ENCODE results near the gene SF3B4. TPM values are rescaled to one million over a fixed set of nuclear protein-coding genes. Genes with fewer than 3 reads are reported as not detected.
A peak's percentile ranks its signal among the peaks of the same experiment; 100 is the strongest.

SF3B4 gene
- total and polyA plus RNA-seq, 2 donors (not counting 1 experiment from before 2014, with no cell fraction given), result 22.6 to 60.1 TPM

GRCh38 chr1:149929856-149930255 is 2.3 kb upstream of the SF3B4 start:
- Histone ChIP-seq H4K20me1 (ENCODE audit: control insufficient read depth, insufficient read depth, low read length, poor library complexity, severe bottlenecking) (peaks cover 16% of the 10 kb centered on the region), H3K4me3 (ENCODE audit: control extremely low read depth in 1 of 5, extremely low read depth in 1 of 5, insufficient read depth in 1 of 5, low read depth in 2 of 5, low read length in 4 of 5) (no peak overlapping the region), H2AFZ (ENCODE audit: insufficient read depth, low read depth, low read length, poor library complexity, severe bottlenecking) (no peak overlapping the region), H3K4me1 (ENCODE audit: control insufficient read depth in 2 of 2, insufficient read depth in 2 of 2, low read length in 2 of 2) (peaks cover 17 to 24% of the 10 kb centered on the region in 2 donors), H3K79me2 (ENCODE audit: control insufficient read depth, insufficient read depth, low read length) (peaks cover 16% of the 10 kb centered on the region), H3K9me3 (ENCODE audit: control extremely low read depth in 1 of 3, control insufficient read depth in 2 of 3, insufficient read depth in 1 of 3, low read length in 2 of 3) (no peaks in the 10 kb centered on the region), H3K27me3 (replicated peaks in 1 of 4; ENCODE audit: control extremely low read depth in 1 of 4, control insufficient read depth in 3 of 4, insufficient read depth in 4 of 4, low read length in 3 of 4) (peaks cover 0 to 13% (median 1%) of the 10 kb centered on the region in 4 experiments), H3K4me2 (replicated peaks; ENCODE audit: low read depth, low read length, poor library complexity, severe bottlenecking) (no peak overlapping the region), H3K9ac (ENCODE audit: low read length) (no peak overlapping the region), H3K36me3 (replicated peaks in 1 of 2; ENCODE audit: control extremely low read depth in 1 of 2, control insufficient read depth in 1 of 2, extremely low read depth in 1 of 2, insufficient read depth in 2 of 2, low read length in 1 of 2) (peaks cover 2 to 21% of the 10 kb centered on the region in 2 experiments), H3K27ac (ENCODE audit: low read length in 2 of 2) (no peak overlapping the region)
- Mint-ChIP-seq H3K9me3 (ENCODE audit: insufficient read depth) (no peaks in the 10 kb centered on the region), H3K4me3 (no peak overlapping the region), H3K27ac (no peak overlapping the region), H3K4me1 (peaks cover 33% of the 10 kb centered on the region), H3K27me3 (peaks cover 37% of the 10 kb centered on the region)
- WGBS (ENCODE audit: insufficient coverage), result 82% methylated on average over 2 of the region's 2 CpGs
- DNase-seq, result no peak
- ATAC-seq (ENCODE audit: low read depth), result no peak
- TF ChIP-seq CTCF (IDR thresholded peaks at IDR 0.05), result no peak
- no peak for TF ChIP-seq EZH2 (IDR thresholded peaks at IDR 0.05; ENCODE audit: borderline replicate concordance, insufficient read depth, low read depth, low read length, poor library complexity, severe bottlenecking)
- intact Hi-C loops (cut with micrococcal nuclease), result loop anchor here (10.0 kb wide), 1 partner anchor 395 kb away; the partner anchor contains the start of gene PRPF3
- CTCF ChIA-PET, result interaction anchor here (1.1 kb wide), 1 partner anchor 33 kb away, joined by 4 read pairs; no protein-coding TSS in a partner anchor
- POLR2A ChIA-PET, result interaction anchor here (2.6 kb wide), 1 partner anchor 42 kb away, joined by 37 read pairs; a partner anchor contains a TSS

- Mint-ChIP-seq H3K4me3 (peak overlapping the region; percentile 98), H3K27me3 (peaks cover 23% of the 10 kb centered on the region), H3K9me3 (ENCODE audit: insufficient read depth) (no peaks in the 10 kb centered on the region), H3K4me1 (peaks cover 38% of the 10 kb centered on the region), H3K27ac (peak overlapping the region; percentile 97)
- H3K27me3 ChIP-seq (replicated peaks in 1 of 4; ENCODE audit: control extremely low read depth in 1 of 4, control insufficient read depth in 3 of 4, insufficient read depth in 4 of 4, low read length in 3 of 4), result peaks cover 0 to 2% (median 0%) of the 10 kb centered on the region in 4 experiments
- ChIA-PET POLR2A (interaction anchor here (0.6 to 2.6 kb wide), 5 partner anchors 23 to 1081 kb away, joined by 3 to 37 read pairs (median 4); a partner anchor contains a TSS), CTCF (interaction anchor here (0.6 to 1.3 kb wide), 4 partner anchors 34 to 393 kb away, joined by 3 to 7 read pairs (median 5); partner anchors contain the start of gene PRPF3)
- intact Hi-C loops (cut with micrococcal nuclease), result loop anchor here (10.0 kb wide), 1 partner anchor 396 kb away; the partner anchor contains the start of gene PRPF3
- peak overlapping the region; percentile 74 to 90 for H3K27ac ChIP-seq (ENCODE audit: low read length in 2 of 2)
- ATAC-seq (ENCODE audit: low read depth) (no peak), DNase-seq (no peak)
- H3K79me2 ChIP-seq (ENCODE audit: control insufficient read depth, insufficient read depth, low read length), result peaks cover 16% of the 10 kb centered on the region
- no CpG with 5 or more reads among the region's 1 CpG for WGBS (ENCODE audit: insufficient coverage)
- peak overlapping the region; percentile 91 for H3K4me2 ChIP-seq (replicated peaks; ENCODE audit: low read depth, low read length, poor library complexity, severe bottlenecking)
- H3K9me3 ChIP-seq (ENCODE audit: control extremely low read depth in 1 of 3, control insufficient read depth in 2 of 3, insufficient read depth in 1 of 3, low read length in 2 of 3), result no peaks in the 10 kb centered on the region
- H3K4me3 ChIP-seq (ENCODE audit: control extremely low read depth in 1 of 5, extremely low read depth in 1 of 5, insufficient read depth in 1 of 5, low read depth in 2 of 5, low read length in 4 of 5), result peak overlapping the region; percentile 76 to 98 (median 89)
- H3K36me3 ChIP-seq (replicated peaks in 1 of 2; ENCODE audit: control extremely low read depth in 1 of 2, control insufficient read depth in 1 of 2, extremely low read depth in 1 of 2, insufficient read depth in 2 of 2, low read length in 1 of 2), result peaks cover 4 to 36% of the 10 kb centered on the region in 2 experiments
- peaks cover 17 to 24% of the 10 kb centered on the region in 2 donors for H3K4me1 ChIP-seq (ENCODE audit: control insufficient read depth in 2 of 2, insufficient read depth in 2 of 2, low read length in 2 of 2)
- H2AFZ ChIP-seq (ENCODE audit: insufficient read depth, low read depth, low read length, poor library complexity, severe bottlenecking), result peak overlapping the region; percentile 91
- TF ChIP-seq CTCF (IDR thresholded peaks at IDR 0.05), result no peak
- no peak for TF ChIP-seq EZH2 (IDR thresholded peaks at IDR 0.05; ENCODE audit: borderline replicate concordance, insufficient read depth, low read depth, low read length, poor library complexity, severe bottlenecking)
- H4K20me1 ChIP-seq (ENCODE audit: control insufficient read depth, insufficient read depth, low read length, poor library complexity, severe bottlenecking), result peaks cover 29% of the 10 kb centered on the region
- peak overlapping the region; percentile 76 for H3K9ac ChIP-seq (ENCODE audit: low read length)
Measured at GRCh38 chr1:149928401-149928724, 760 bp upstream of the SF3B4 start.

All from B cell (primary cell).